Pons (tissue), 1 donor: Measurements from ENCODE around the gene NCS1.

ENCODE experiments used
- DNase-seq: peaks from one replicate; pipeline ENCODE4 v3.0.0-alpha.2; 2016; ENCODE audit warnings: low spot score

The NCS1 gene

GRCh38 chr9:130176760-130177159, 4.6 kb downstream of the NCS1 start:
- no peak for DNase-seq

- no peak for DNase-seq
These were observed 5.9 kb downstream of the NCS1 start for GRCh38 chr9:130177898-130178805.

DNA sequence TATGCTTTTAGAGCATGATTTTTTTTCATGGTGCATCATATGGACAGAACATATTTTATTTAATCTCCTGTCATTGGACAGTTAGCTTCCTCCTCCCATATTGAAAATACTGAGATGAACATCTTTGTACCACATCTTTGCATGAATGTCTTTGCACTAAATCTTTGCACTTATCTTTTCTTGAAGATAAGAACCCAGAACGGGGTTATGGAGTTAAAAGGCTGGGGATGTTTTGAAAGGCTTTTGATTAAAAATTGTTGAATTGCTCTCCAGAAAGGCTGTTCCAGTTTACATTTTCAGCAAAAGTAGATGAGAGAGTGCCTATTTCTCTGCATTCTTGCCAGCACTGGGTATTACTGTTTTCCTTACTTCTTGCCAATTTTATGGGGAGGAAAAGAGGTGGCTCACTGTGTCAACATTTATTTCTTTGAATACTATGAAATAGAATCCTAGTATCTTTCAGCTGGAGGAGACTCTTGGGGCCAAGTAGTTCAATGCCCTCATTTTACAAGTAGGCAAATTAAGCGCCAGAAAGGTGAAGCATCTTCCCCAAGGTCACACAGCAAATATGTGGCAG, 7.2 kb downstream of the NCS1 start:
- DNase-seq, result no peak

DNA sequence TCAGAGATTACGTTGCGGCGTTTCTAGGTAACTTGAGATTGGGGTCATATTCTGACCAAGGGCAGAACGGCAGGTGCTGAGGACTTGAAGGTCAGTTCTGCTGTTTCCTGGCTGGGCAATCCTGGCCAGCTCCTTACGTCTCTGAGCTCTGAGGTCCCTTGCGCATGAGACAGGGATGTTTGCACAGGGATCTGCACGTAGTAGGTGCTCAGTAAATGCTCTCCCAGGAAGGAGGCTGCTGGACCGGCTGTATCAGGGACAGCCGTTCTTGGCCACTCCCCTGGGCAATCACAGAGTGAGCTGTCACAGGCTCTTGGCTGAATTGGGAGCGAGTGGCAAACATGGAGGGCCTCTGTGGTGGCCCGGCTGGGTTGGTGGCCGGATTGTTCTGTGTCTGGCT, 8.3 kb downstream of the NCS1 start:
- no peak for DNase-seq

- DNase-seq, result no peak
These were observed 9.6 kb downstream of the NCS1 start for GRCh38 chr9:130181678-130182380.

DNA sequence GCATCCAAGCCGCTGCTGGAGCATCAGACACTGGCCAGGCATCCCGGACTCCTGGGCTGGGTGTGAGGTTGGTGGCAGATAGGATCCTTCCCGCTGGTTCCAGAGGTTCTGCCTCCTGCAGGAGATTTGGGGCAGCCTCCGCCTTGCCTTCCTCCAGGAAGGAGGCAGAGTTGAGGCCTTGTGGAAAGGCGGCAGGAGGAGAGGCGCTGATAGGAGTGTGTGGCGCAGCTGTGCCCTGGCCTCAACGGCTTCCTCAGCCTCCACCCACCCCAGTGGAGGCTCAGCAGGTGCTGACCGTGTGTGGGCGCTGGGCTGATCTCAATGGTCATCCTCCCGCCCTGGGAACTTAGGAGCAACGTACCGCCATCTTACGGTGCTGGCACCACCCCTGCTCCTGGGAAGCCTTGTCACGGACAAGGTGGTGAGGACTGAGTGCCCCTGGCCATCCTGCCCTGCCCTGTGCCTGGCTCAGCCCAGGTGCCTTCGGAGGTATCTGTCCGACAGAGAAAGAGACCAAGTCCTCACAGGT, 10.2 kb downstream of the NCS1 start:
- DNase-seq, result no peak

GRCh38 chr9:130183133-130183762, 11.0 kb downstream of the NCS1 start:
- DNase-seq, result no peak

DNA sequence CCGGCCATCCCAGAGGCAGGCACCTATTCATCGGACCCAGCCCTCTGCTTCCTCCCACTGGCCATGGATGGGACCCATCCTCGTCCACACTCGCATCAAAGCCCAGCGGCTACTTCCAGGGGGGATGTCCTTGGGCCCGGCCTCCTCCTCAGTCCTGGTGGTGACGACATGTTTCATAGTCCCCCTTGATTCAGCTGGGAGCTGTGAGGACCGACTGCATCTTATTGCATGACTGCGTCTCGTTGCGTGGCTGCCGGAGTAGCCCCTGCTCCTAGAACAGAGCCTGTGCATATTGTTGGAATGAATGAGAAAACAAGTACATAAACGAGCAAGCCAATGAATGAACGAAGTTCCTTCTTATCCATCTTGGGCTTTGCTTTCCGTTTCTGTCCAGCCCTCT, 12.8 kb downstream of the NCS1 start:
- DNase-seq, result no peak

GRCh38 chr9:130185490-130186031, 13.4 kb downstream of the NCS1 start:
- DNase-seq, result no peak

GRCh38 chr9:130186051-130186450, 13.8 kb downstream of the NCS1 start:
- DNase-seq, result no peak

- DNase-seq, result no peak
These were observed 14.8 kb downstream of the NCS1 start for GRCh38 chr9:130186839-130187522.

DNA sequence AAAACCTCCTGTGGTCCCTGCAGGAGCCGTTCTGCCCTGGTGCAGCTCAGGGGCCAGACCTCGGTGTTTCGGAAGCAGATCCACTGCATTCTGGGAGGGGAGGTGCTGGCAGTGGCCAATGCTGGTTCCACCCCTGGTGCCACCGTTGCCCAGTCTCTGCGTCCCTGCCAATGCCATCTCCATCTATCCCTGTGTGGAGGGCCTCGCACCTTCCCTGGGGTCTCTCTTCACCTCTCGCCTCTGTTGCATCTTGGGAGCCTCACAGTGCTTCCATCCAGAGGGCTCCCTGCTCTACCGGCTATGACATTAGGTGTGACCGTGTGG, 15.3 kb downstream of the NCS1 start:
- DNase-seq, result no peak

- DNase-seq, result no peak
These were observed 16.8 kb downstream of the NCS1 start for GRCh38 chr9:130188860-130189481.

- no peak for DNase-seq
These were observed 17.6 kb downstream of the NCS1 start for GRCh38 chr9:130189840-130190239.

DNA sequence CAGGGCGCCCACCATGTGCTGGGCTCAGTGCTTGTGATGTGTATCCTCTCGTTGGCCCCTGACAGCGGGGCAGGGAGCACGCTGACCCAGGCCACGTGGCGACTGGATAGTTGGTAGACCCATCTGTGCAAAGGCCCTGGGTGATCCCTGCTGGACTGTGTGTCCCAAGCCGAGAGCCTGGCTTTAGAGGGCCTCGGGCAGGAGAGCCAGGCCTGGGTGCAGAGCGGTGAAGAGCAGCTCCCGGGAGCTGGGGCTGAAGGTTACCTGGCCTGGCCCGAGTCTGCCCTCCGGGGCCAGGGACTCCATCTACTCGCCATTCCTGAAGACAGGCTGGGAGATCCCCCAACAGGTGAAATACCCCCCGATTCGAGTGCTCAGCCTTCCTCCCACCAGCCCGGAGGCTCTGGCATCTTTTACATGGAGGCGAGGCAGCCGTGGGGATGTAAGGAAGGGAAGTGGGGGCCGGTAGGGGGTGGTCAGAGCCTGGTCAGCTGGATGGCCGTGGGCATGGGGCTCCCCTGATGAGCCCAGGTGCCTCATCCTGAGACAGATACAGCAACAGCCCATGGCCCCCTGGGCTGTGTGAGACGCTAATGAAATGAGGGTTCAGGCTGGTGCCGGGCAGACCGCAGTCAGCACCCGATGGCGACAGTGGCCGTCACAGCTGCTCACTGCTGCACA, 19.0 kb downstream of the NCS1 start:
- DNase-seq, result no peak

DNA sequence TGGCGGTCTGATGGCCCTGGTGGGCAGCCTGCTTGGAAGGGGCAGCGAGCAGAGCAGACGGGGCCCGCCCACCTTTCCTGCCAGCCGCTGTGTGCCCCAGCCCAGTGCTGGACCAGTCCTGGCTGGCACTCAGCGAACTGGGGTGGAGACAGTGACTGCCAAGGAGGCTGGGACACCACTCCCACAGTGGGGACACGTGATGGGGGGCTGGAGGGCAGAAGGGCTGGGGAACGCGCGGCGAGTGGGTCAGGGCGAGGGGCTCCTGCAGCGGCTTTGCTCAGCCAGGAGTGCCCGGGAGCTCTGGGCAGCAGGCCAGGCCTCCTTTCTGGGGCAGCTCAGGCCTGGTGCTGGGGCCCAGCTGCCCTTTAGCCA, 19.5 kb downstream of the NCS1 start:
- DNase-seq, result no peak

GRCh38 chr9:130192382-130192999, 20.3 kb downstream of the NCS1 start:
- no peak for DNase-seq

GRCh38 chr9:130193103-130193502, 20.9 kb downstream of the NCS1 start:
- no peak for DNase-seq

GRCh38 chr9:130193531-130194377, 21.6 kb downstream of the NCS1 start:
- no peak for DNase-seq
